A549 (cell line): ENCODE results near the gene MAP3K20. TPM values are rescaled to one million over a fixed set of nuclear protein-coding genes. Genes with fewer than 3 reads are reported as not detected.

Experiments
- ATAC-seq, 2 experiments: fragments of 200-7000 bp in 1 of 2; fragments of >200 bp in 1 of 2; cut with Nextera tagmentation in 1 of 2; cut with Tn5 transposase in 1 of 2; 3 replicates each; pipeline versions ENCODE4 v1.8.0 to v1.9.1; 2018 to 2020; ENCODE audit warnings: mild to moderate bottlenecking in 1 of 2, moderate library complexity in 1 of 2
- CTCF ChIA-PET: fragments of 300-600 bp; sonication (Branson Sonifier 250); formaldehyde crosslinking; extraction: SDS; loops from one replicate; lab custom pipeline; 2021; ENCODE audit warnings: antibody characterized with exemption, inconsistent platforms; lab: Yijun Ruan, JAX
- POLR2A ChIA-PET: fragments of 350-600 bp; formaldehyde crosslinking; extraction: SDS; loops from one replicate; lab custom pipeline; 2021; ENCODE audit warnings: antibody characterized with exemption, inconsistent platforms; lab: Yijun Ruan, JAX
- DNase-seq, 2 experiments: peaks; one replicate each; pipeline versions ENCODE4 v3.0.0 to v3.0.0-alpha.2; 2011 to 2016; ENCODE audit warnings: low read depth in 1 of 2, low spot score in 1 of 2
- FAIRE-seq: peaks from 2 replicates; lab custom pipeline; 2011; peaks lifted over from hg19 to GRCh38; lab: Jason Lieb, UNC
- H3K27ac ChIP-seq, 2 experiments: fragments of >200 bp; sonication (Bioruptor Twin); formaldehyde crosslinking; 3 replicates each; pipeline ENCODE4 v1.5.1; 2016 to 2017
- H3K4me1 ChIP-seq: fragments of >200 bp; sonication (Bioruptor Twin); formaldehyde crosslinking; 3 replicates; pipeline ENCODE4 v1.6.1; 2016
- H3K4me2 ChIP-seq: fragments of >200 bp; sonication (Bioruptor Twin); formaldehyde crosslinking; 3 replicates; pipeline ENCODE4 v1.6.1; 2016
- H3K4me3 ChIP-seq: fragments of >200 bp; sonication (Bioruptor Twin); formaldehyde crosslinking; 3 replicates; pipeline ENCODE4 v1.5.1; 2016
- H3K9me3 ChIP-seq: fragments of >200 bp; sonication (Bioruptor Twin); formaldehyde crosslinking; 3 replicates; pipeline ENCODE4 v1.6.1; 2016
- ATOH8 ChIP-seq: fragments of 250-450 bp; sonication (Bioruptor Pico); IDR thresholded peaks from 2 replicates; pipeline ENCODE4 v1.5.0; 2020; ENCODE audit warnings: low read depth, mild to moderate bottlenecking, moderate library complexity
- CBX2 ChIP-seq: fragments of 200-600 bp; sonication (generic); IDR thresholded peaks from 2 replicates; pipeline ENCODE4 v1.6.1; 2016; ENCODE audit warnings: low read depth, mild to moderate bottlenecking, borderline replicate concordance
- CBX8 ChIP-seq: fragments of 200-600 bp; sonication (generic); IDR thresholded peaks from 2 replicates; pipeline ENCODE4 v1.6.1; 2016
- E2F6 ChIP-seq: IDR thresholded peaks from 2 replicates; pipeline ENCODE4 v1.6.1; 2012; ENCODE audit warnings: low read depth, borderline replicate concordance
- ELK1 ChIP-seq: fragments of 150-350 bp; IDR thresholded peaks from 2 replicates; pipeline ENCODE4 v1.6.1; 2014; ENCODE audit warnings: low read depth, mild to moderate bottlenecking, low read length
- ESRRA ChIP-seq: fragments of 150-350 bp; IDR thresholded peaks from 2 replicates; pipeline ENCODE4 v1.6.1; 2014; ENCODE audit warnings: mild to moderate bottlenecking, low read length, borderline replicate concordance
- GATA3 ChIP-seq: IDR thresholded peaks from 2 replicates; pipeline ENCODE4 v1.6.1; 2012; ENCODE audit warnings: borderline replicate concordance
- HEYL ChIP-seq: fragments of 250-450 bp; sonication (Bioruptor Pico); IDR thresholded peaks from 2 replicates; pipeline ENCODE4 v1.8.0; 2021; ENCODE audit warnings: mild to moderate bottlenecking, moderate library complexity
- HOXA7 ChIP-seq: fragments of 250-450 bp; sonication (Bioruptor Pico); IDR thresholded peaks from 2 replicates; pipeline ENCODE4 v1.5.0; 2020; ENCODE audit warnings: mild to moderate bottlenecking, moderate library complexity
- HOXB13 ChIP-seq: fragments of 250-450 bp; sonication (Bioruptor Pico); IDR thresholded peaks from 2 replicates; pipeline ENCODE4 v1.5.0; 2020; ENCODE audit warnings: low read depth, mild to moderate bottlenecking, moderate library complexity
- JUN ChIP-seq, 2 experiments: fragments of >200 bp; sonication (Bioruptor Twin); formaldehyde crosslinking; IDR thresholded peaks; 2 replicates in 1 of 2; 3 replicates in 1 of 2; pipeline ENCODE4 v1.6.1; 2016 to 2017
- KDM1A ChIP-seq: fragments of 200-600 bp; sonication (generic); IDR thresholded peaks from 2 replicates; pipeline ENCODE4 v1.6.1; 2016; ENCODE audit warnings: low read depth, mild to moderate bottlenecking
- KDM5A ChIP-seq: fragments of 200-600 bp; sonication (generic); IDR thresholded peaks from 2 replicates; pipeline ENCODE4 v1.6.1; 2016; ENCODE audit warnings: antibody characterized with exemption, mild to moderate bottlenecking
- MAX ChIP-seq: IDR thresholded peaks from 2 replicates; pipeline ENCODE4 v1.6.1; 2012
- POLR2AphosphoS2 ChIP-seq: conservative IDR thresholded peaks from 2 replicates; pipeline ENCODE4 v1.6.1; 2012; ENCODE audit warnings: low read length, improper control_type of control experiment, inconsistent platforms
- RARB ChIP-seq: fragments of 250-450 bp; sonication (Bioruptor Pico); IDR thresholded peaks from 2 replicates; pipeline ENCODE4 v1.8.0; 2021; ENCODE audit warnings: mild to moderate bottlenecking, moderate library complexity
- RNF2 ChIP-seq: fragments of 200-600 bp; sonication (generic); IDR thresholded peaks from 2 replicates; pipeline ENCODE4 v1.6.1; 2016; ENCODE audit warnings: low read depth, mild to moderate bottlenecking, antibody characterized with exemption, moderate library complexity, borderline replicate concordance
- SMC3 ChIP-seq: fragments of >200 bp; sonication (Bioruptor Twin); formaldehyde crosslinking; IDR thresholded peaks from 3 replicates; pipeline ENCODE4 v1.6.1; 2018; ENCODE audit warnings: inconsistent platforms
- TP53 ChIP-seq: fragments of 250-450 bp; sonication (Bioruptor Pico); IDR thresholded peaks from 2 replicates; pipeline ENCODE4 v1.5.0; 2021; ENCODE audit warnings: mild to moderate bottlenecking, moderate library complexity
- ZC3H11A ChIP-seq: fragments of 450-650 bp; IDR thresholded peaks from 2 replicates; pipeline ENCODE4 v1.6.1; 2014; ENCODE audit warnings: antibody characterized with exemption, mild to moderate bottlenecking
- ZFP36 ChIP-seq: fragments of 450-650 bp; IDR thresholded peaks from 2 replicates; pipeline ENCODE4 v1.6.1; 2014; ENCODE audit warnings: borderline replicate concordance; ENCODE audit not compliant: partially characterized antibody
- ZNF302 ChIP-seq: fragments of 250-450 bp; sonication (Bioruptor Pico); IDR thresholded peaks from 2 replicates; pipeline ENCODE4 v1.9.0; 2021; ENCODE audit warnings: inconsistent platforms, mild to moderate bottlenecking, moderate library complexity
- ZSCAN20 ChIP-seq: fragments of 250-450 bp; sonication (Bioruptor Pico); IDR thresholded peaks from 2 replicates; pipeline ENCODE4 v1.8.0; 2022; ENCODE audit warnings: mild to moderate bottlenecking, moderate library complexity
- WGBS: methylation state at CpG from one replicate; pipeline ENCODE4 v1.1.6; 2017; ENCODE audit errors: missing lambda C conversion rate; 5-methylcytosine and 5-hydroxymethylcytosine counted together
- polyA plus RNA-seq, 4 experiments: library from polyadenylated mRNA; depleted of rRNA in 3 of 4; stranded (reverse); fragments of >200 nt; fragmentation: RNase III in 1 of 4; extraction: RNeasy Plus Mini Kit Qiagen cat#74134 plus additional on column Dnase treatment in 1 of 4; gene quantifications; 2 replicates in 3 of 4; 3 replicates in 1 of 4; pipeline ENCODE4 v1.2.3, GENCODE V29; 2011 to 2017

Gene MAP3K20
- polyA plus RNA-seq, 2 of the 4 experiments (the other 2 are of a cell fraction), result 34.7 to 80.7 TPM

- Histone ChIP-seq H3K27ac (peak overlapping the region; percentile 83 to 90), H3K4me1 (peaks cover 54% of the 10 kb centered on the region), H3K4me3 (no peak overlapping the region; the same call in 2 of the 3 replicates), H3K9me3 (0 out of 3 replicates have a peak, but pooled peaks cover 4% of the 10 kb centered on the region), H3K4me2 (peak overlapping the region; percentile 75)
- FAIRE-seq, result no peak
- ATAC-seq, result no peak
- TF ChIP-seq TP53 (CRISPR knock-in tag), result no peak
- no peak for TF ChIP-seq SMC3
- TF ChIP-seq RARB (CRISPR knock-in tag), result no peak
- TF ChIP-seq ZFP36, result no peak
- no peak for TF ChIP-seq ELK1
- TF ChIP-seq CBX2, result no peak
- no peak for TF ChIP-seq HEYL
- no peak for TF ChIP-seq KDM5A
- no peak for TF ChIP-seq KDM1A
- no peak for TF ChIP-seq HOXA7 (CRISPR knock-in tag)
- TF ChIP-seq GATA3, result no peak
- TF ChIP-seq RNF2, result no peak
- DNase-seq, result no peak
- ChIA-PET CTCF (interaction anchor here (0.8 to 2.9 kb wide), 6 partner anchors 9 to 160 kb away, joined by 3 to 19 read pairs (median 3); no protein-coding TSS in a partner anchor), POLR2A (interaction anchor here (0.6 to 1.5 kb wide), 7 partner anchors 25 to 161 kb away, joined by 3 to 9 read pairs (median 4); no protein-coding TSS in a partner anchor)
- WGBS, result 18% methylated on average over 3 of the region's 3 CpGs
Measured at GRCh38 chr2:173049831-173050230, 25.8 kb upstream of the MAP3K20 start.

- H3K4me2 ChIP-seq, result peak overlapping the region; percentile 75; the same call in 2 of the 3 replicates
- FAIRE-seq (no peak), DNase-seq (no peak), ATAC-seq (no peak)
- H3K27ac ChIP-seq, result peak overlapping the region; percentile 83 to 90
- no peak for TF ChIP-seq E2F6
- no peak for TF ChIP-seq ZSCAN20 (CRISPR knock-in tag)
- TF ChIP-seq RNF2, result no peak
- TF ChIP-seq ZC3H11A, result no peak
- TF ChIP-seq ATOH8 (CRISPR knock-in tag), result no peak
- no peak for TF ChIP-seq JUN (IDR thresholded peaks at IDR 0.05)
- no peak for TF ChIP-seq ZNF302
- TF ChIP-seq POLR2AphosphoS2, result no peak
- no peak for TF ChIP-seq HOXB13 (CRISPR knock-in tag)
- TF ChIP-seq ESRRA, result no peak
- TF ChIP-seq MAX, result no peak
- no peak for TF ChIP-seq CBX8
- TF ChIP-seq SMC3, result no peak
- POLR2A ChIA-PET, result no interaction called here
- H3K4me1 ChIP-seq, result peaks cover 47% of the 10 kb centered on the region
- CTCF ChIA-PET, result interaction anchor here (0.6 to 1.2 kb wide), 2 partner anchors 119 to 160 kb away, joined by 3 read pairs; no protein-coding TSS in a partner anchor
- 0 out of 3 replicates have a peak, but pooled peaks cover 4% of the 10 kb centered on the region for H3K9me3 ChIP-seq
- WGBS, result 89% methylated on average over 4 of the region's 4 CpGs
- no peak overlapping the region for H3K4me3 ChIP-seq
Measured at GRCh38 chr2:173050684-173051083, 25.0 kb upstream of the MAP3K20 start.
